HepG2 (cell line): Measurements from ENCODE around the gene NBEAL1. TPM values are rescaled to one million over a fixed set of nuclear protein-coding genes. Genes with fewer than 3 reads are reported as not detected.

Experiments
- ADNP ChIP-seq: sonication (generic); formaldehyde crosslinking; IDR thresholded peaks from 2 replicates; pipeline ENCODE4 v1.4.0; 2020; ENCODE audit warnings: missing genetic modification reagents
- ATRX ChIP-seq: sonication (generic); formaldehyde crosslinking; IDR thresholded peaks from 2 replicates; pipeline ENCODE4 v1.4.0; 2020; ENCODE audit warnings: missing genetic modification reagents, borderline replicate concordance
- FOXO1 ChIP-seq: sonication (generic); formaldehyde crosslinking; IDR thresholded peaks from 2 replicates; pipeline ENCODE4 v1.4.0; 2020; ENCODE audit warnings: missing genetic modification reagents
- ISL2 ChIP-seq: sonication (generic); formaldehyde crosslinking; IDR thresholded peaks from 2 replicates; pipeline ENCODE4 v1.5.0; 2020; ENCODE audit warnings: missing genetic modification reagents
- KAT7 ChIP-seq: IDR thresholded peaks from 2 replicates; pipeline ENCODE4 v1.6.1; 2018; ENCODE audit warnings: borderline replicate concordance, missing compliant biosample characterization
- NAIF1 ChIP-seq: sonication (generic); formaldehyde crosslinking; IDR thresholded peaks from 2 replicates; pipeline ENCODE4 v1.5.0; 2020; ENCODE audit warnings: mild to moderate bottlenecking, missing genetic modification reagents, borderline replicate concordance
- RCOR2 ChIP-seq: IDR thresholded peaks from 2 replicates; pipeline ENCODE4 v1.6.1; 2016; ENCODE audit warnings: missing biosample characterization, missing genetic modification reagents
- REXO4 ChIP-seq: sonication (generic); formaldehyde crosslinking; IDR thresholded peaks from 2 replicates; pipeline ENCODE4 v1.8.0; 2022; ENCODE audit warnings: missing genetic modification reagents, mild to moderate bottlenecking, borderline replicate concordance
- SKI ChIP-seq: fragments of 450-650 bp; IDR thresholded peaks from one replicate; pipeline ENCODE4 v1.6.1; 2018; ENCODE audit warnings: mild to moderate bottlenecking; ENCODE audit not compliant: partially characterized antibody
- SSRP1 ChIP-seq: IDR thresholded peaks from 2 replicates; pipeline ENCODE4 v1.6.1; 2016; ENCODE audit warnings: control low read depth
- TCF7L2 ChIP-seq: IDR thresholded peaks from 2 replicates; pipeline ENCODE4 v1.6.1; 2011; ENCODE audit warnings: mild to moderate bottlenecking, low read depth, low read length, moderate library complexity
- THAP11 ChIP-seq: IDR thresholded peaks from 2 replicates; pipeline ENCODE4 v1.6.1; 2016; ENCODE audit warnings: missing biosample characterization, missing genetic modification reagents
- ZBTB3 ChIP-seq: sonication (generic); formaldehyde crosslinking; IDR thresholded peaks from 2 replicates; pipeline ENCODE4 v1.4.0; 2020; ENCODE audit warnings: low read depth, mild to moderate bottlenecking, moderate library complexity, missing genetic modification reagents, borderline replicate concordance
- ZNF207 ChIP-seq: fragments of 450-650 bp; IDR thresholded peaks from 2 replicates; pipeline ENCODE4 v1.6.1; 2016; ENCODE audit warnings: antibody characterized with exemption, borderline replicate concordance
- polyA plus RNA-seq, 8 experiments: library from polyadenylated mRNA; depleted of rRNA in 3 of 8; stranded (reverse) in 7 of 8; unstranded in 1 of 8; fragments of >200 nt; fragmentation: Illumina TruSeq in 4 of 8; extraction: Trizol in 4 of 8; gene quantifications; 2 replicates each; pipeline versions ENCODE4 v1.2.1 to v1.2.3, GENCODE V29; 2011 to 2016; ENCODE audit warnings: low read depth in 4 of 8, missing spikeins in 1 of 8, mixed read lengths in 1 of 8; ENCODE audit not compliant: insufficient read depth in 1 of 8
- total RNA-seq, 5 experiments: library from RNA; depleted of rRNA; stranded (reverse); fragments of >200 nt; fragmentation: Illumina TruSeq; extraction: Trizol; gene quantifications; 2 replicates each; pipeline ENCODE4 v1.2.3, GENCODE V29; 2016; ENCODE audit warnings: low read depth in 1 of 5
- TF ChIP-seq, protein P1 (sequence below): sonication (generic); formaldehyde crosslinking; IDR thresholded peaks from 2 replicates; pipeline ENCODE4 v1.4.0; 2020; ENCODE audit warnings: missing genetic modification reagents, borderline replicate concordance
- TF ChIP-seq, protein P2 (sequence below): sonication (generic); formaldehyde crosslinking; IDR thresholded peaks from 2 replicates; pipeline ENCODE4 v1.9.0; 2021; ENCODE audit warnings: missing genetic modification reagents, mild to moderate bottlenecking, borderline replicate concordance
- TF ChIP-seq, protein P3 (sequence below): sonication (generic); formaldehyde crosslinking; IDR thresholded peaks from 2 replicates; pipeline ENCODE4 v1.4.0; 2020; ENCODE audit warnings: mild to moderate bottlenecking, missing genetic modification reagents
- TF ChIP-seq, protein P4 (sequence below): sonication (generic); formaldehyde crosslinking; IDR thresholded peaks from 2 replicates; pipeline ENCODE4 v1.4.0; 2020; ENCODE audit warnings: low read depth, mild to moderate bottlenecking, missing genetic modification reagents
- TF ChIP-seq, protein P5 (sequence below): sonication (generic); formaldehyde crosslinking; IDR thresholded peaks from 2 replicates; pipeline ENCODE4 v1.8.0; 2022; ENCODE audit warnings: mild to moderate bottlenecking, missing genetic modification reagents
- TF ChIP-seq, protein P6 (sequence below): sonication (generic); formaldehyde crosslinking; IDR thresholded peaks from 2 replicates; pipeline ENCODE4 v1.8.0; 2022; ENCODE audit warnings: missing genetic modification reagents, mild to moderate bottlenecking, borderline replicate concordance

Gene NBEAL1
- total and polyA plus RNA-seq, 2 of the 13 experiments (the other 11 are each of a cell fraction or from before 2014, with no cell fraction given): 6.4 to 15.7 TPM

DNA sequence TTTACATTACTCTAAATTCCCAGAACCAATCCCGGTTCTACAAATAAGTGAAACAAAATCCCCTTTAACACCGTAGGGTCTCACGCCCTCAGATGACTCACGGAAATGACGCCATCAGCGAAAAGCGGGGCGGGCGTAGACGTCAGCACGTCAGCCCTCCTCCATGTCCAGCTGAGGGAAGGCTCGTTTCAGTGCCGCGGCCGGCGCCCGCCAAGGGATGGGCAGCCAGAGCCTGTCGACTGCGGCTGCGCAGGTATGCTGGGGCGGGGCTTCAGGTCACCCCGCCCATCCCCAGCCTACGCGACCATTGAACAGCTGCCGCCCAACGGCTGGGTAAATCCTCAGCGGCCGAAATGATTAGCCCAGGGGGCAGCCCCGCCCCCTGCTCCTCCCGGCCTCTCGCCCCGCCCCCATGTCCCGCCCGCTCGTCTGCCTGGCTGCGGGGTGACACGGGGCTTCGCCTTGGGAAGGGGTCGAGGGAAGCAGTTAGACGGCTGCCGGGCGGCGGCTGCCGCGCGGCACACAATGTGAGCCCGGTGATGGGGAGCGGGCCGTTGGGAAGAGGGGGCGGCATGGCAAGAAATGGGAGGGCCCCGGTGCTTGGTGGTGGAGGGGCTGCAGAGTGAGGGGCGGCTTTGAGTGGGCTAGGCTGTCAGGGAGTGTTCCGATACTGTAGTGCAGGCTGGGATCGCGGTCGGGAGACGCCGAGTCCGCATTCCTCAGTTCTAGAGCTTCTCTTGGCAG is at the start of gene NBEAL1 (continued):
- no peak for TF ChIP-seq ADNP (CRISPR knock-in tag)
- TF ChIP-seq REXO4 (CRISPR knock-in tag): no peak
- 0 out of 2 replicates have a peak, but pooled peaks have one; percentile 69 for TF ChIP-seq NAIF1
- TF ChIP-seq, protein P1, sequence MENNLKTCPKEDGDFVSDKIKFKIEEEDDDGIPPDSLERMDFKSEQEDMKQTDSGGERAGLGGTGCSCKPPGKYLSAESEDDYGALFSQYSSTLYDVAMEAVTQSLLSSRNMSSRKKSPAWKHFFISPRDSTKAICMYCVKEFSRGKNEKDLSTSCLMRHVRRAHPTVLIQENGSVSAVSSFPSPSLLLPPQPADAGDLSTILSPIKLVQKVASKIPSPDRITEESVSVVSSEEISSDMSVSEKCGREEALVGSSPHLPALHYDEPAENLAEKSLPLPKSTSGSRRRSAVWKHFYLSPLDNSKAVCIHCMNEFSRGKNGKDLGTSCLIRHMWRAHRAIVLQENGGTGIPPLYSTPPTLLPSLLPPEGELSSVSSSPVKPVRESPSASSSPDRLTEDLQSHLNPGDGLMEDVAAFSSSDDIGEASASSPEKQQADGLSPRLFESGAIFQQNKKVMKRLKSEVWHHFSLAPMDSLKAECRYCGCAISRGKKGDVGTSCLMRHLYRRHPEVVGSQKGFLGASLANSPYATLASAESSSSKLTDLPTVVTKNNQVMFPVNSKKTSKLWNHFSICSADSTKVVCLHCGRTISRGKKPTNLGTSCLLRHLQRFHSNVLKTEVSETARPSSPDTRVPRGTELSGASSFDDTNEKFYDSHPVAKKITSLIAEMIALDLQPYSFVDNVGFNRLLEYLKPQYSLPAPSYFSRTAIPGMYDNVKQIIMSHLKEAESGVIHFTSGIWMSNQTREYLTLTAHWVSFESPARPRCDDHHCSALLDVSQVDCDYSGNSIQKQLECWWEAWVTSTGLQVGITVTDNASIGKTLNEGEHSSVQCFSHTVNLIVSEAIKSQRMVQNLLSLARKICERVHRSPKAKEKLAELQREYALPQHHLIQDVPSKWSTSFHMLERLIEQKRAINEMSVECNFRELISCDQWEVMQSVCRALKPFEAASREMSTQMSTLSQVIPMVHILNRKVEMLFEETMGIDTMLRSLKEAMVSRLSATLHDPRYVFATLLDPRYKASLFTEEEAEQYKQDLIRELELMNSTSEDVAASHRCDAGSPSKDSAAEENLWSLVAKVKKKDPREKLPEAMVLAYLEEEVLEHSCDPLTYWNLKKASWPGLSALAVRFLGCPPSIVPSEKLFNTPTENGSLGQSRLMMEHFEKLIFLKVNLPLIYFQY (CRISPR knock-in tag): no peak
- TF ChIP-seq, protein P2, sequence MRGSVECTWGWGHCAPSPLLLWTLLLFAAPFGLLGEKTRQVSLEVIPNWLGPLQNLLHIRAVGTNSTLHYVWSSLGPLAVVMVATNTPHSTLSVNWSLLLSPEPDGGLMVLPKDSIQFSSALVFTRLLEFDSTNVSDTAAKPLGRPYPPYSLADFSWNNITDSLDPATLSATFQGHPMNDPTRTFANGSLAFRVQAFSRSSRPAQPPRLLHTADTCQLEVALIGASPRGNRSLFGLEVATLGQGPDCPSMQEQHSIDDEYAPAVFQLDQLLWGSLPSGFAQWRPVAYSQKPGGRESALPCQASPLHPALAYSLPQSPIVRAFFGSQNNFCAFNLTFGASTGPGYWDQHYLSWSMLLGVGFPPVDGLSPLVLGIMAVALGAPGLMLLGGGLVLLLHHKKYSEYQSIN (CRISPR knock-in tag): no peak
- TF ChIP-seq SKI: peak; percentile 26
- TF ChIP-seq THAP11 (CRISPR knock-in tag): peak; percentile 89
- TF ChIP-seq ATRX: no peak
- TF ChIP-seq, protein P3, sequence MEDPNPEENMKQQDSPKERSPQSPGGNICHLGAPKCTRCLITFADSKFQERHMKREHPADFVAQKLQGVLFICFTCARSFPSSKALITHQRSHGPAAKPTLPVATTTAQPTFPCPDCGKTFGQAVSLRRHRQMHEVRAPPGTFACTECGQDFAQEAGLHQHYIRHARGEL (CRISPR knock-in tag): no peak
- TF ChIP-seq RCOR2 (CRISPR knock-in tag): peak; percentile 73
- TF ChIP-seq ZBTB3 (CRISPR knock-in tag): no peak
- TF ChIP-seq ISL2: peak; percentile 29; the same call in 1 of the 2 replicates
- TF ChIP-seq, protein P4, sequence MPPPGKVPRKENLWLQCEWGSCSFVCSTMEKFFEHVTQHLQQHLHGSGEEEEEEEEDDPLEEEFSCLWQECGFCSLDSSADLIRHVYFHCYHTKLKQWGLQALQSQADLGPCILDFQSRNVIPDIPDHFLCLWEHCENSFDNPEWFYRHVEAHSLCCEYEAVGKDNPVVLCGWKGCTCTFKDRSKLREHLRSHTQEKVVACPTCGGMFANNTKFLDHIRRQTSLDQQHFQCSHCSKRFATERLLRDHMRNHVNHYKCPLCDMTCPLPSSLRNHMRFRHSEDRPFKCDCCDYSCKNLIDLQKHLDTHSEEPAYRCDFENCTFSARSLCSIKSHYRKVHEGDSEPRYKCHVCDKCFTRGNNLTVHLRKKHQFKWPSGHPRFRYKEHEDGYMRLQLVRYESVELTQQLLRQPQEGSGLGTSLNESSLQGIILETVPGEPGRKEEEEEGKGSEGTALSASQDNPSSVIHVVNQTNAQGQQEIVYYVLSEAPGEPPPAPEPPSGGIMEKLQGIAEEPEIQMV (CRISPR knock-in tag): no peak; the same call in 1 of the 2 replicates
- TF ChIP-seq FOXO1 (CRISPR knock-in tag): peak; percentile 29
- TF ChIP-seq, protein P5, sequence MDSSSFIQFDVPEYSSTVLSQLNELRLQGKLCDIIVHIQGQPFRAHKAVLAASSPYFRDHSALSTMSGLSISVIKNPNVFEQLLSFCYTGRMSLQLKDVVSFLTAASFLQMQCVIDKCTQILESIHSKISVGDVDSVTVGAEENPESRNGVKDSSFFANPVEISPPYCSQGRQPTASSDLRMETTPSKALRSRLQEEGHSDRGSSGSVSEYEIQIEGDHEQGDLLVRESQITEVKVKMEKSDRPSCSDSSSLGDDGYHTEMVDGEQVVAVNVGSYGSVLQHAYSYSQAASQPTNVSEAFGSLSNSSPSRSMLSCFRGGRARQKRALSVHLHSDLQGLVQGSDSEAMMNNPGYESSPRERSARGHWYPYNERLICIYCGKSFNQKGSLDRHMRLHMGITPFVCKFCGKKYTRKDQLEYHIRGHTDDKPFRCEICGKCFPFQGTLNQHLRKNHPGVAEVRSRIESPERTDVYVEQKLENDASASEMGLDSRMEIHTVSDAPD (CRISPR knock-in tag): no peak
- TF ChIP-seq ZNF207: no peak
- TF ChIP-seq TCF7L2: no peak
- TF ChIP-seq, protein P6, sequence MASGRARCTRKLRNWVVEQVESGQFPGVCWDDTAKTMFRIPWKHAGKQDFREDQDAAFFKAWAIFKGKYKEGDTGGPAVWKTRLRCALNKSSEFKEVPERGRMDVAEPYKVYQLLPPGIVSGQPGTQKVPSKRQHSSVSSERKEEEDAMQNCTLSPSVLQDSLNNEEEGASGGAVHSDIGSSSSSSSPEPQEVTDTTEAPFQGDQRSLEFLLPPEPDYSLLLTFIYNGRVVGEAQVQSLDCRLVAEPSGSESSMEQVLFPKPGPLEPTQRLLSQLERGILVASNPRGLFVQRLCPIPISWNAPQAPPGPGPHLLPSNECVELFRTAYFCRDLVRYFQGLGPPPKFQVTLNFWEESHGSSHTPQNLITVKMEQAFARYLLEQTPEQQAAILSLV (CRISPR knock-in tag): peak; percentile 84; the same call in 1 of the 2 replicates
- no peak for TF ChIP-seq SSRP1 (CRISPR knock-in tag)
- peak; percentile 79; the same call in 1 of the 2 replicates for TF ChIP-seq KAT7
